Measurements from ENCODE around the gene PPARGC1A. TPM values are rescaled to one million over a fixed set of nuclear protein-coding genes. Genes with fewer than 3 reads are reported as not detected.

Gene PPARGC1A
- total RNA-seq, 2 experiments from 2014 or later: not detected

DNA sequence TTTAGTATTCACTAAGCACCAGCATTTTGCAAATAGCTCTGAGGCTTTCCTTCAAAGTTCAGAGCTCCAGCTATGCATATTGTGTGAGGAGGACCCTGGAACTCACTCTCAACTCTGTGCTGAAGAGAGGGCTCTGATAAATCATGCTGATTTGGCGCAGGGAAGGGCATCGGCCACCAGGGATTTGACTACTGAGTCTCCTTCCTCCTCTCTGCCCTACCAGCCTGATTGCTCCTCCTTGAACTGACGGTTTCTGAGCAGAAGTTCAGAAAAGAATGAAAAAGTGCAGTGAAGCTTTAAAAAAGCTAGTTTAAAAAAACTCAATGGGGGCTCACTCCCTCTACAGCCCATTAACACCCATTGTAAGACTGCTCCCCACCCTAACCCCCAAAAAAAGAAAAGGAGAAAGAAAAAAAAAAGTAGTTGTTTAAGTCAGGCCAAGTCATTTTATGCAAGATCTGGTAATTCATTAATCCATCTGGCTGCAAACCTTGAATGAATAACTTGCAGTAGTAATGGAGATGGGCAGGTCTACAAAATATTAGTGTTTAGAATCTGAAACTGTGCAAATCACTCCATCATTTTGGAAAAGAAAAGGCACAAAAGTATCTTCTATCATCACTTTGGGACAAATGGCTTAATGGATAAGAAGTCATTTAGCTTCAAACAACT, 13.3 kb downstream of the PPARGC1A start:
- no peak overlapping the region for H3K27ac ChIP-seq (ENCODE audit: low read depth in 1 of 2, low read length in 2 of 2)
- H3K4me1 ChIP-seq (ENCODE audit: insufficient read depth, low read length): no peaks in the 10 kb centered on the region
- H3K36me3 Mint-ChIP-seq (ENCODE audit: low read depth): no peaks in the 10 kb centered on the region
- POLR2A ChIA-PET: no interaction called here
- H3K36me3 ChIP-seq (ENCODE audit: insufficient read depth, low read length): no peaks in the 10 kb centered on the region
- intact Hi-C loops (cut with DNase I, micrococcal nuclease): no loop called here
- no peak for ATAC-seq (ENCODE audit: poor library complexity)
- no peaks in the 10 kb centered on the region for H3K9me3 Mint-ChIP-seq
- H3K27ac Mint-ChIP-seq: no peak overlapping the region
- no peak overlapping the region for H3K4me3 ChIP-seq (ENCODE audit: low read length)
- no peaks in the 10 kb centered on the region for H3K27me3 Mint-ChIP-seq
- TF ChIP-seq, protein P1, sequence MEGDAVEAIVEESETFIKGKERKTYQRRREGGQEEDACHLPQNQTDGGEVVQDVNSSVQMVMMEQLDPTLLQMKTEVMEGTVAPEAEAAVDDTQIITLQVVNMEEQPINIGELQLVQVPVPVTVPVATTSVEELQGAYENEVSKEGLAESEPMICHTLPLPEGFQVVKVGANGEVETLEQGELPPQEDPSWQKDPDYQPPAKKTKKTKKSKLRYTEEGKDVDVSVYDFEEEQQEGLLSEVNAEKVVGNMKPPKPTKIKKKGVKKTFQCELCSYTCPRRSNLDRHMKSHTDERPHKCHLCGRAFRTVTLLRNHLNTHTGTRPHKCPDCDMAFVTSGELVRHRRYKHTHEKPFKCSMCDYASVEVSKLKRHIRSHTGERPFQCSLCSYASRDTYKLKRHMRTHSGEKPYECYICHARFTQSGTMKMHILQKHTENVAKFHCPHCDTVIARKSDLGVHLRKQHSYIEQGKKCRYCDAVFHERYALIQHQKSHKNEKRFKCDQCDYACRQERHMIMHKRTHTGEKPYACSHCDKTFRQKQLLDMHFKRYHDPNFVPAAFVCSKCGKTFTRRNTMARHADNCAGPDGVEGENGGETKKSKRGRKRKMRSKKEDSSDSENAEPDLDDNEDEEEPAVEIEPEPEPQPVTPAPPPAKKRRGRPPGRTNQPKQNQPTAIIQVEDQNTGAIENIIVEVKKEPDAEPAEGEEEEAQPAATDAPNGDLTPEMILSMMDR (IDR thresholded peaks at IDR 0.05): no peak
- no peaks in the 10 kb centered on the region for H3K27me3 ChIP-seq (ENCODE audit: control insufficient read depth in 1 of 2, insufficient read depth in 2 of 2, low read length in 2 of 2)
- DNase-seq: no peak
- H3K9me3 ChIP-seq (ENCODE audit: control insufficient read depth in 1 of 2, insufficient read depth in 1 of 2, low read length in 2 of 2): no peaks in the 10 kb centered on the region
- H3K4me1 Mint-ChIP-seq (ENCODE audit: low read depth): no peaks in the 10 kb centered on the region
- H3K4me3 Mint-ChIP-seq: no peak overlapping the region
- CTCF ChIA-PET: no interaction called here

- Mint-ChIP-seq H3K4me1 (ENCODE audit: low read depth) (no peaks in the 10 kb centered on the region), H3K27ac (no peak overlapping the region), H3K36me3 (ENCODE audit: low read depth) (no peaks in the 10 kb centered on the region), H3K4me3 (no peak overlapping the region), H3K9me3 (no peaks in the 10 kb centered on the region), H3K27me3 (no peaks in the 10 kb centered on the region)
- intact Hi-C loops (cut with DNase I, micrococcal nuclease): no loop called here
- no peak overlapping the region for H3K27ac ChIP-seq (ENCODE audit: low read depth in 1 of 2, low read length in 2 of 2)
- H3K4me1 ChIP-seq (ENCODE audit: insufficient read depth, low read length): no peaks in the 10 kb centered on the region
- ChIA-PET CTCF (no interaction called here), POLR2A (no interaction called here)
- ATAC-seq (ENCODE audit: poor library complexity) (no peak), DNase-seq (no peak)
- no peaks in the 10 kb centered on the region for H3K9me3 ChIP-seq (ENCODE audit: control insufficient read depth in 1 of 2, insufficient read depth in 1 of 2, low read length in 2 of 2)
- H3K36me3 ChIP-seq (ENCODE audit: insufficient read depth, low read length): no peaks in the 10 kb centered on the region
- H3K4me3 ChIP-seq (ENCODE audit: low read length): no peak overlapping the region
- H3K27me3 ChIP-seq (ENCODE audit: control insufficient read depth in 1 of 2, insufficient read depth in 2 of 2, low read length in 2 of 2): no peaks in the 10 kb centered on the region
- TF ChIP-seq, protein P1 (IDR thresholded peaks at IDR 0.05): no peak
These were observed 14.5 kb downstream of the PPARGC1A start for GRCh38 chr4:23875317-23875716.

DNA sequence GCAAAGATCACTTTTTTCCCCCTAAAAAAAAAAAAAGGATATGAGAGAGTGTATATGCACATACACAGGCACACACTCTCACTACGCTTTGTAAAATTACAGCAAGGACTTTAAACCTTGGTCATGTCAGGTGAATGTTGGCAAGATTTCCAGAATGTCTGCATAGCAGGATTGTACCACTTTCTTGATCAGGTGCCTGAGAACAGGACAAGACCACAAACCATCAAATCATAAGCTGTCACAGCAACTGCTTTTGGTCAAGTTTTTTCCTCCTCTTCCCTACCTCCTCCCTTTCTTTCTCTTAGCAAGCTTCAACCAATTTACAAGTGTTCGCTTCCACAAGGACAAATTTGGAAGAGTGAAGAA, 15.3 kb downstream of the PPARGC1A start:
- Mint-ChIP-seq H3K4me1 (ENCODE audit: low read depth) (no peaks in the 10 kb centered on the region), H3K4me3 (no peak overlapping the region), H3K36me3 (ENCODE audit: low read depth) (no peaks in the 10 kb centered on the region), H3K9me3 (no peaks in the 10 kb centered on the region), H3K27me3 (no peaks in the 10 kb centered on the region), H3K27ac (no peak overlapping the region)
- TF ChIP-seq, protein P1 (IDR thresholded peaks at IDR 0.05): no peak
- Histone ChIP-seq H3K27me3 (ENCODE audit: control insufficient read depth in 1 of 2, insufficient read depth in 2 of 2, low read length in 2 of 2) (no peaks in the 10 kb centered on the region), H3K27ac (ENCODE audit: low read depth in 1 of 2, low read length in 2 of 2) (no peak overlapping the region), H3K4me1 (ENCODE audit: insufficient read depth, low read length) (no peaks in the 10 kb centered on the region), H3K9me3 (ENCODE audit: control insufficient read depth in 1 of 2, insufficient read depth in 1 of 2, low read length in 2 of 2) (no peaks in the 10 kb centered on the region), H3K4me3 (ENCODE audit: low read length) (no peak overlapping the region), H3K36me3 (ENCODE audit: insufficient read depth, low read length) (no peaks in the 10 kb centered on the region)
- POLR2A ChIA-PET: no interaction called here
- intact Hi-C loops (cut with DNase I, micrococcal nuclease): no loop called here
- CTCF ChIA-PET: interaction anchor here (0.6 kb wide), 1 partner anchor 16 kb away, joined by 5 read pairs; no protein-coding TSS in a partner anchor
- DNase-seq: no peak
- ATAC-seq (ENCODE audit: poor library complexity): no peak
